Glutamatergic neuron (in vitro differentiated cells): ENCODE data around the gene CFAP74. TPM values are rescaled to one million over a fixed set of nuclear protein-coding genes. Genes with fewer than 3 reads are reported as not detected.
"Not testable (repeated sequence)": the region's sequence is repeated elsewhere in the genome, so short reads cannot be mapped to it uniquely, and the experiment has no call there.

Experiments
- DNase-seq: peaks from one replicate; pipeline ENCODE4 v3.0.0; 2022
- H3K27ac Mint-ChIP-seq: one replicate; pipeline ENCODE4 v1.8.0; 2020; ENCODE audit warnings: mild to moderate bottlenecking, mixed read lengths, inconsistent platforms; ENCODE audit not compliant: unreplicated experiment
- H3K27me3 Mint-ChIP-seq: one replicate; pipeline ENCODE4 v1.8.0; 2020; ENCODE audit warnings: mild to moderate bottlenecking, moderate library complexity, mixed read lengths, inconsistent platforms; ENCODE audit not compliant: unreplicated experiment
- H3K36me3 Mint-ChIP-seq: one replicate; pipeline ENCODE4 v1.8.0; 2020; ENCODE audit warnings: mild to moderate bottlenecking, mixed read lengths, inconsistent platforms; ENCODE audit not compliant: unreplicated experiment
- H3K4me1 Mint-ChIP-seq: one replicate; pipeline ENCODE4 v1.8.0; 2020; ENCODE audit warnings: mild to moderate bottlenecking, low read depth, mixed read lengths, inconsistent platforms; ENCODE audit not compliant: unreplicated experiment
- H3K4me3 Mint-ChIP-seq: one replicate; pipeline ENCODE4 v1.8.0; 2020; ENCODE audit warnings: mild to moderate bottlenecking, mixed read lengths, inconsistent platforms; ENCODE audit not compliant: unreplicated experiment
- H3K9me3 Mint-ChIP-seq: one replicate; pipeline ENCODE4 v1.8.0; 2020; ENCODE audit warnings: mild to moderate bottlenecking, moderate library complexity, mixed read lengths, inconsistent platforms; ENCODE audit not compliant: unreplicated experiment
- CTCF ChIP-seq: fragments of 200-600 bp; sonication (generic); IDR thresholded peaks from one replicate; pipeline ENCODE4 v1.5.0; 2021; ENCODE audit not compliant: partially characterized antibody, unreplicated experiment
- total RNA-seq: library from RNA; stranded (reverse); fragmentation: NEBNext Ultra II Directional; extraction: Animal tissue kit (Norgen Biotek cat#: 25700); gene quantifications from one replicate; pipeline ENCODE4 v1.2.1, GENCODE V29; 2021; ENCODE audit not compliant: unreplicated experiment

The CFAP74 gene
- total RNA-seq, 1 donor from 2014 or later, result not detected

GRCh38 chr1:1889847-1890505 lies 113.6 kb downstream of the CFAP74 start:
- peak; percentile 47 for DNase-seq
- no peak for TF ChIP-seq CTCF
- Mint-ChIP-seq H3K4me1 (peaks cover 29% of the 10 kb centered on the region), H3K4me3 (peak overlapping the region; percentile 93), H3K9me3 (peaks cover 18% of the 10 kb centered on the region), H3K36me3 (no peaks in the 10 kb centered on the region), H3K27me3 (peaks cover 18% of the 10 kb centered on the region), H3K27ac (peak overlapping the region; percentile 94)

GRCh38 chr1:1889090-1889750 lies 114.4 kb downstream of the CFAP74 start:
- H3K36me3 Mint-ChIP-seq, result no peaks in the 10 kb centered on the region
- H3K4me3 Mint-ChIP-seq, result peak overlapping the region; percentile 93
- H3K27me3 Mint-ChIP-seq, result peaks cover 14% of the 10 kb centered on the region
- DNase-seq, result no peak
- peaks cover 17% of the 10 kb centered on the region for H3K9me3 Mint-ChIP-seq
- no peak for TF ChIP-seq CTCF
- H3K4me1 Mint-ChIP-seq, result peaks cover 23% of the 10 kb centered on the region
- H3K27ac Mint-ChIP-seq, result peak overlapping the region; percentile 94

GRCh38 chr1:1883890-1884289 lies 119.7 kb downstream of the CFAP74 start:
- not testable (repeated sequence) for DNase-seq, H3K27ac Mint-ChIP-seq, H3K4me3 Mint-ChIP-seq, H3K27me3 Mint-ChIP-seq, H3K36me3 Mint-ChIP-seq
- Mint-ChIP-seq H3K4me1 (peaks cover 38% of the 10 kb centered on the region), H3K9me3 (peaks cover 10% of the 10 kb centered on the region)

- Mint-ChIP-seq H3K4me3 (peak overlapping the region; percentile 42), H3K27ac (no peak overlapping the region), H3K4me1 (peaks cover 43% of the 10 kb centered on the region), H3K27me3 (peaks cover 4% of the 10 kb centered on the region), H3K9me3 (peaks cover 8% of the 10 kb centered on the region), H3K36me3 (no peaks in the 10 kb centered on the region)
- TF ChIP-seq CTCF, result no peak
- DNase-seq, result no peak
These were observed 120.3 kb downstream of the CFAP74 start for GRCh38 chr1:1883092-1883873.

- H3K27me3 Mint-ChIP-seq, result peaks cover 4% of the 10 kb centered on the region
- H3K4me3 Mint-ChIP-seq, result peak overlapping the region; percentile 61
- H3K4me1 Mint-ChIP-seq, result peaks cover 33% of the 10 kb centered on the region
- H3K9me3 Mint-ChIP-seq, result peaks cover 3% of the 10 kb centered on the region
- TF ChIP-seq CTCF, result no peak
- no peaks in the 10 kb centered on the region for H3K36me3 Mint-ChIP-seq
- no peak for DNase-seq
- H3K27ac Mint-ChIP-seq, result peak overlapping the region; percentile 57
These were observed 121.9 kb downstream of the CFAP74 start for GRCh38 chr1:1881727-1882126.
